Hematopoietic multipotent progenitor cell treated with erythropoietin and hydrocortisone succinate and interleukin-3 and kit ligand, for 4 days (in vitro differentiated cells): ENCODE results near the gene LPGAT1.
"Not testable (repeated sequence)": the region's sequence is repeated elsewhere in the genome, so short reads cannot be mapped to it uniquely, and the experiment has no call there.

Experiments used
- DNase-seq: peaks from one replicate; pipeline ENCODE4 v3.0.0-alpha.2; 2015

The LPGAT1 gene

DNA sequence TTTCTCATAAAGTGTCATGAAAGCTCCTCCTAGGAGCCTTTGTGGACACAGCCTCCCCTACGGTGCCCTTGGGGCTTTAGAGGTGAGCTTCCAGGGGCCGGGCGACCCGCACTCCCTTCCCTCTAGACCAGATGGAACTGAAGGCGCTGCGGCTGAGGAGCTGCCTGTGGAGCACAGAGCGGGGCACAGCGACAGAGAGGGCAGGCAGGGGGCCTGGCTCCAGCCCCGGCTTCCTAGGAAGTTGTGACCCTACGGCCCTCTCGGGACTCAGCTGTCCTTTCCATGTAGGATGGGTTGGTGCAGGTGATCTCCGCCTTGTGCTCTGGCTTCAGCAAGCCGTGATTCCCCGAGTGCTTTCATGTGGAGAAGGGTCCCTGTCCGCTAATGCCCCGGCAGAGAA is 131.5 kb downstream of the LPGAT1 start:
- DNase-seq, result no peak

DNA sequence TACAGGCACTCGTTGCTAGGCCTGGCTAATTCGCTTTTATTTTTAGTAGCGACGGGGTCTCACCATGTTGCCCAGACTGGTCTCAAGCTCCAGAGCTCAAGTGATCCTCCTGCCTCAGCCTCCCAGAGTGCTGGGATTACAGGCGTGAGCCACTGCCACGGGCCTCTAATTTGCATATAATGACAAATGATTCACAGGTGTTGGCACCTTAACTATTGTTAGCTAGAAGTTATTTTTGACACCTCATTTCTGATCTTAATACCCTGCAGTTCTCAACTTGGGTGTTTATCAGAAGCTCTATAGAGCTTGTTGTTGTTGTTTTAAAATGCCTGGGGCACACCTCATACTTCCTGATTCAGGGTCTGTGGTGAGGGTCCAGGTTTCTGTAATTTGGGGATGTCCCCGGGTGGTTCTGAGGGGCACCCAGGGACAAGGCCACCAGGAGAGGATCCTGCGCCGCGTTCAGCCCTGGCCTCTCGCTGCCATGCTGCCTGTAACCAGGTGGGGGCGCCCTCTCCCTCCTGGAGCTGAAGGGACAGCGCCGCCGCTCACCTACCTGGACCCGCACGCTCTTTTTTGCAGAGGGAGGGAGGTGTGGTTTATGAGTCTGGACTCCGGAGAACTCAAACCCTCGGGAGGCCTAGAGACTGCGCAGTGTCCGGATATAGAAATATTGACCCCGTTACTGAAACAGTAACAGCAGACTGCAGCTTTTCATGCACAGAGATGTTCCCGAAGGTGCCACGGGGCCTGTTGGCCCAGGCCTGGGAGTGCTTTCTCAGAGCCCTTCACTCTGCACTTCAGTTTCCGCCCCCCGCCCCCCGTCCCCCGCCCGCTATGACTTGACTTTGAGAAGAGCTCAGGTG is 132.2 kb downstream of the LPGAT1 start:
- DNase-seq, result peak; percentile 83

- DNase-seq, result no peak
These were observed 133.2 kb downstream of the LPGAT1 start for GRCh38 chr1:211697356-211697755.

- peak; percentile 66 for DNase-seq
These were observed 135.3 kb downstream of the LPGAT1 start for GRCh38 chr1:211695135-211695816.

- DNase-seq, result not testable (repeated sequence)
These were observed 136.7 kb downstream of the LPGAT1 start for GRCh38 chr1:211693911-211694310.
